OCI-LY1 (cell line): ENCODE measurements around the gene PPP1CA.

Experiments
- CTCF ChIP-seq: fragments of 200-600 bp; sonication (generic), shearing (Covaris generic); IDR thresholded peaks from 2 replicates; pipeline ENCODE4 v1.5.1; 2017; ENCODE audit warnings: mild to moderate bottlenecking, antibody characterized with exemption, low read length, moderate library complexity, mixed read lengths
- EZH2 ChIP-seq: fragments of 200-600 bp; sonication (generic), shearing (Covaris generic); IDR thresholded peaks from 2 replicates; pipeline ENCODE4 v1.8.0; 2017; ENCODE audit warnings: borderline replicate concordance, mixed run types, mild to moderate bottlenecking, antibody characterized with exemption, low read length, moderate library complexity, mixed read lengths

- no peak for TF ChIP-seq CTCF
- TF ChIP-seq EZH2: no peak
Observed at GRCh38 chr11:67411785-67412152, 10.1 kb upstream of the PPP1CA start.
